COR-L47 (cell line): Measurements from ENCODE around the gene RAB9A.
A peak's percentile ranks its signal among the peaks of the same experiment; 100 is the strongest.
"Not testable (repeated sequence)": the region's sequence is repeated elsewhere in the genome, so short reads cannot be mapped to it uniquely, and the experiment has no call there.

Experiments
- DNase-seq: peaks from one replicate; lab custom pipeline; 2025; lab: John Stamatoyannopoulos, UW

RAB9A gene, protein sequence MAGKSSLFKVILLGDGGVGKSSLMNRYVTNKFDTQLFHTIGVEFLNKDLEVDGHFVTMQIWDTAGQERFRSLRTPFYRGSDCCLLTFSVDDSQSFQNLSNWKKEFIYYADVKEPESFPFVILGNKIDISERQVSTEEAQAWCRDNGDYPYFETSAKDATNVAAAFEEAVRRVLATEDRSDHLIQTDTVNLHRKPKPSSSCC

DNA sequence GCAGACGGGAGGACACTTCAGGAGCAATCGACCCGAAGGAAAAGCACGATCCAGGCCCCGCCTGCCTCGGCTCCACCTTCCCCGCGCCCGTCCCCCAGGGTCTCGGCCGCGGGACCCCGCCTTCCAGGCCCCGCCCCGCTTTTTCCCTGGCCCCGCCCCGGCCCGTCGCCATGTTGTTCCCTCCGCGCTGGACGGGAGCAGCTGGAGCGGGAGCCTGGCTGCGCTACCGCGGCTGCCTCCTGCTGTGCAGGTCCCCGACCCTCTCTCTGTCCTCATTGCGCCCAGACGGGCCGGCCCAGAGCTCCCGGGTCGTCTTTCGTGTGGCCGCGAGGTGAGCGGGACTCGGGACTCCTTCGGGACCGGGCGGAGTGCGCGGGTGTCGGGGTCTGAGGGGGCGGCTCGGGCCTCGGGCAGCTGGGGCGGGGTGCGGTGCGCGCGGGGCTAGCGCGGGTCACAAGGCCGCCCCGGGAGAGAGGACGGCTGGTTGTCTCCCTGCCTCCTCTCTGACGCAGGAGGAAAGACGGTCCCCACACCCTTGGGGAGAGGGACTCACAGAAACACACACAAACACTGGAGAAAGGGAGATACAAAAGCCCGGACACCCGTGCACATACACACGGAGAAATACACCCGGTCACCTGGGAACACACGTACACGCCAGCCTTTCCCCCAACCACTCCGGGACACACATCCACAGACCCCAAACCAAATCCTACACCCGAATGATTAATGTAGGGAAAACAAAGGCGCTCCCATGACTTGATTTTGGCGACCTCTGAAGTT lies at the start of gene RAB9A:
RAB9A (plus strand) TSS at position 171 of the 783 bp plus-strand sequence. CDS start 19,619 bp downstream, outside the sequence.
- peak; percentile 42 for DNase-seq

DNA sequence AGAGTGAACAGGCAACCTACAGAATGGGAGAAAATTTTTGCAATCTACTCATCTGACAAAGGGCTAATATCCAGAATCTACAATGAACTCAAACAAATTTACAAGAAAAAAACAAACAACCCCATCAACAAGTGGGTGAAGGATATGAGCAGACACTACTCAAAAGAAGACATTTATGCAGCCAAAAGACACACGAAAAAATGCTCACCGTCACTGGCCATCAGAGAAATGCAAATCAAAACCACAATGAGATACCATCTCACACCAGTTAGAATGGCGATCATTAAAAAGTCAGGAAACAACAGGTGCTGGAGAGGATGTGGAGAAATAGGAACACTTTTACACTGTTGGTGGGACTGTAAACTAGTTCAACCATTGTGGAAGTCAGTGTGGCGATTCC lies 47.2 kb upstream of the RAB9A start:
- DNase-seq: not testable (repeated sequence)

DNA sequence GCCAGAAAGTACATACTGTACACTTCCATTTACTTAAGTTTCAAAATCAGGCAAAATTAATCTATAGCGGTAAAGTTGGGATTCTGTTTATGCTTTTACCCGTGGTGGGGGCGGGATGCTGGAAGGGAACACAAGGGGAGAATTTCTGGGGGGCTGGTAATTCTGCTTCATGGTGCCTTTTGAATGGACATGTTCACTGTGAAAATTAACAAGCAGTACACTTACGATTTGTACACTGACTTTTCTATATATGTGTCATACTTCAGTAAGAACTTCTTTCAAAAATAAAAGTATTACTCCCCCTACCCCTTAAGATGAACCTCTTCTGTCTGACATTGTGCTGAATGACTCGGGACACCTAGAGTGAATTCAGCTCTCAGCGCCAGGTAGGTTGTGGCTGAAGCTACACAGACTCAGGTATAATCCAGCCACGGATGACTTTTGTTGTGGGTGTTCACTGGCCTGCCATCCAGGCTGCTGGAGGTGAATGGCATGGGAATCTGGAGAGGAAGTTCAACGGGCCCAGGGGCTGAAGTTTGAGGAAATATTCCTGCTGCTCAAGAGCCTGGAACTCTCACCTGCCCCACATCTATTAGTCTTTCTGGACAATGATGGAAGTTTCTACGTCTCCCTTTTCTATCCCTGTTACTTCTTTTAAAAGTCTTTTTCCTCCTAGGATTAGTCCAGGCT lies 43.3 kb upstream of the RAB9A start:
- no peak for DNase-seq

- DNase-seq: peak; percentile 22
Observed at GRCh38 chrX:13646154-13646549, 42.8 kb upstream of the RAB9A start.

DNA sequence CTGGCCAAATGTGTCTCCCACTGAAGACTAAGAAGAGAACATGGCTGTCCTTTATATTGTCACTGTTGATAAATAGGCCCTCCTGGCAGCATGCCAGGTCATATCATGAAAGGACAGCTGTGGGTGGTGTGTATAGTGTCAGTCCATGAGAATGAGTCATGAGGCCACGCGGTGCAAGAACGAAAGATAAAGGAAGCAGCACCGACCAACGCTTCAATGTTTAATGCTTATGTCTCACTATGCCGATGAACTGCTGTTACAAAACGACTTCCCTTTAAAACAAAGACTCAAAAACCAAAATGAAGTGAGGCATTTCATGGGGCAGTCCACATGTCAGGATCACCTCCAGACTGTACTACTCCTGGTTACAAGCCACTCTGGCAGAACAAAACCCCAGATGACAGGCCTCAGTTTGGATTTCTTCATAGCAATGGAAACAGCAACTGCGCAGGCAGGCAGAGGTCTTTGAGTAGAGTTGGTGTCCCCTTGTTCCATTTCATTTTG lies 41.2 kb upstream of the RAB9A start:
- DNase-seq: peak; percentile 58

GRCh38 chrX:13648336-13648735 lies 40.6 kb upstream of the RAB9A start:
- DNase-seq: not testable (repeated sequence)

GRCh38 chrX:13649838-13650237 lies 39.1 kb upstream of the RAB9A start:
- DNase-seq: no peak

DNA sequence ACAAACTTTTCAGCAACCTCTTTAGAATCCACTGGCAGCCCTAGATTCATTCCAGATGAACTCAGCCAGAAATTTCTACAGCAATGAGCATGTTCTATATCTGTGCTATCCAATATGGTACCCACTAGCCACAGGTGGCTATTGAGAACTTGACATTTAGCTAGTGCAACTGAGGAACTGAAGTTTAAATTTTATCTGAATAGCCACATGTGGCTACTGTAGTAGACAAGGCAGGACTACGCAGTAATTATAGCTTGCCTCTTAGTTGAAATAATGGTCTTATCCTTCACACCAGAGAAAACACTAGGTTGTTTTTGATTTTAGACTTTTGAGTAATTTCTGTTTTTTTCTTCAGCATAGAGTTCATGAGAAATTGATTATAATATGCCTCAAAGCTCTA lies 38.6 kb upstream of the RAB9A start:
- DNase-seq: no peak

- DNase-seq: no peak
Observed at GRCh38 chrX:13651150-13651549, 37.8 kb upstream of the RAB9A start.

DNA sequence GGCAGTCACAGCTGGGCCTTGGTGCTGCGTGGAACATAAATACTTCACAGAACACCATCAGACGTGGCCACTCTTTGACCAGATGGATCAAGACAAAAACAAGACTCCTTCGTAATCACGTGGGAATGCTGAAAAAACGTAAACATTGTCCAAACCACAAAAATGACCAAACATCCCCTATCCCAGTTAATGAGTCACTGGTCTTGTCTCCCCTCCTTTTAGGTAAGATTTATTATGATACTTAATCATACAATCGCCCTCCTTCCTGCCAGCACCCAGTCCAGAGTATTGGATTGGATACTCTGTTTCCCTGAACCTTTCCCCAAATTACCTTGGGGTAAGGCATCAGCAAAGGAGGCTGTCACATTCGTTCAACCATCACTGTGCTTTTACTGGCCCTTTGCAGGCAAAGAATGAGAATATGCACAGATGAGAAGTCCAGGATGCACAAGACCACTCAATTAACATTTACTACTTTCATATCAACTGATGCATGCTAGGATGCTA lies 36.6 kb upstream of the RAB9A start:
- DNase-seq: no peak

- peak; percentile 93 for DNase-seq
Observed at GRCh38 chrX:13652850-13653693, 35.9 kb upstream of the RAB9A start, which contains the start of gene TCEANC. TCEANC (plus strand) TSS chrX:13653141; CDS start chrX:13662509, 9,368 bp downstream.

- no peak for DNase-seq
Observed at GRCh38 chrX:13654116-13654515, 34.8 kb upstream of the RAB9A start.

DNA sequence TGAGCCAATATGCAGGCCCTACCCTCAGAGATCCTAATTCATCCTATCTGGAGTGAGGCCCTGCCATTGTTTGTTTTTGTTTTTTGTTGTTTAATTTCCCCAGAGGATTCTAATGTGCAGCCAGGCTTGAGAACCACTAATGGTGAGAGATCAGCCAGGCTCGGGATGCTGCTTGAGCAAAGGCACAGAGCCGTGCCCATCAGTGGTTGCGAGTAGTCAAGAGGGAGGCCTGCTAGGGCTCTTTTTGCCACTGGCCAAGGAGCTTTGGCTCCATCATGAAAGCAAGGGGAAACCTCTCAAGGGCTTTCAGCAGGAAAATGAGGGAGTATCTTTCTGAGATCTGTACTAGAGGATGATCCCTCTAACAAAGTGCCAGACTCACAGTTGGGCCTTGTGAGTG lies 33.3 kb upstream of the RAB9A start:
- DNase-seq: no peak

DNA sequence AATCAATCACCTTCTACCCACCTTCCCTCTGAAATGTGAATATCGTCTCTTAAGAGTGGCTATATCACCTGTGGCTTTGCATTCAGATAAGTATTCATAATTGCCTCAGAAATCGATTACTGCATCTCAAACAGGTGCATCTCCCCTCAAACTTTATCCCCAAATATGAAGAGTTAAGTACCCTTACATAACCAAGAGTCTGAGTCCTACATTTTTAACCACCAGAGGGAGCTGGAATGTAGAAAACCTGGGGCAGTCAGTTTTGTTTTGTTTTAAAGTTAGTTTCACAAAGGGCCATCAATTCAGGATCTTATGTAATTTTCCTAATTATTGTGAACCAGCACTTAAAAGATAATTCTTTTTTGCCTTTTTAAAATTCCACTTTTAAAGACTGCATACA lies 30.3 kb upstream of the RAB9A start:
- no peak for DNase-seq

DNA sequence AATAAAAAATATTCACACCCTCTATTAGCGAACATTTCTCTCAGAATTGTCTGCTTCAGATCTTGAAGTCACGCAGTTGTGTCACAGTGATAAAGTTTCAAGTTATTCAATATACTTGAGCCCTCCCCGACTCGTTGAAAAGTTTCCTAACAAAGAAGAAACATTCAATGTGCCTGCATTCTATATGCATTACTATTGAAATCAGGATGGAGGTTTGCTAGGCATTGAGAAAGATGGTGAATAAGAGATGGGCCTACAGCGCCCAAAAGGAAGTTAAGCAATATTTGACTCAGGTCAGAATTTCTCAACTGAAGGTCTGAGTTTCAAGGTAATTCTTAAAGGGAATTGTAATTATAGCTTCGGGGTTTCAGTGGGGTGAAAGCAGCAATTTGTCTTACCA lies 29.9 kb upstream of the RAB9A start:
- DNase-seq: no peak

DNA sequence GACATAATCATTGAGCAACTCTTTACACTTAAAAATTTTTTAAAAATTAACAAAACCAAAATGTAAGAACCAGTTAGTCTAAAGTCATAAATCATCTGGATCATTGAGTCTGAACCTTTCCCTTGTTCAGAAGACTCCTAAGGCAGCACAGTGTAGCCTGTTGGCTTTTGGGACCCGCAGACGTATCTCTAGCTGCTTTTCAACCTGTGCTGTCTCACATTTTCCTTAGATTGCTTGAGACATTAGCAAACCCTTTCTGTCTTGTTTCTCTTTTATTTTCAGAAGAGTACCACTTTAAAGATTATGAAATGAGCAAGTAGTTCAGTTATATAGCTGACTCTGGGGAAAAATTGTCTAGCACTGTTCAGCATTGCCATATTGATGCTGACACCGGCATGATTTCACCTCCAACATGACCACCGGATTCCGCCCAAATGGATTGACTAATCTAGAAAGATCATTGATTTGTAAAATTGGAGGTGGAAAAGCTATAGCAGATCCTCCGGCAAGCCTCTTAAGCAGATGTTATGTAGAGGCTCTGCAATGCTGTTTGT lies 27.1 kb upstream of the RAB9A start:
- no peak for DNase-seq

DNA sequence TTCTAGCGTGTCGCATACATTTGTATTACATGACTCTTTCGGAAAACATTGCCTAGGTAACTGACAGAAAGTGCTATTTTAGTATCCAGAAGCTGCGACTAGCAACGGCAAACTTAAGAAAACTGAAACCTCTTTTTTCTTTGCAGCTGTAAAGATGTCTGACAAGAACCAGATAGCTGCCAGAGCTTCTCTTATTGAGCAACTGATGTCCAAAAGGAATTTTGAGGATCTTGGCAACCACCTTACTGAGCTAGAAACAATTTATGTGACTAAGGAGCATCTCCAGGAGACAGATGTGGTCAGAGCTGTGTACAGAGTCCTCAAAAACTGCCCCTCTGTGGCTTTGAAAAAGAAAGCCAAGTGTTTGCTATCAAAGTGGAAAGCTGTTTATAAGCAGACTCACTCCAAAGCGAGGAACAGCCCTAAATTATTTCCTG lies 26.6 kb upstream of the RAB9A start:
- DNase-seq: no peak

DNA sequence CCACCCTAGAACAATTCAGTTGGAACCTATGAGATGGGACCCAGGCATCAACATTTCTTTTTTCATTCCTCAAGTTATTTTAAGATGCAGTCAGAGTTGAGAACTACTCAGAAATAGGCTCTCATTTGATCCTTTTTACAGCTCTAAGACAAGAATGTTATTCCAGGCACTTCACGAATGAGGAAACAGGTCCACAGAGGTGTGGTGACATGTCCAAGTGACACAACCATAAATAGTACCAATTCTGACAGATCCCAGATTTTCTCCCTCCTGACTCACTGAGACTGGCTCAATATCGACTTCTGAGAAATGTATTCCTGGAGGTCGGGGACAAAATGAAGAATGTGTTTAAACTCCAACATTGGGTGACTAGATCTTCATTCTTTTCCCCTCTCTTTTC lies 24.9 kb upstream of the RAB9A start:
- DNase-seq: no peak

DNA sequence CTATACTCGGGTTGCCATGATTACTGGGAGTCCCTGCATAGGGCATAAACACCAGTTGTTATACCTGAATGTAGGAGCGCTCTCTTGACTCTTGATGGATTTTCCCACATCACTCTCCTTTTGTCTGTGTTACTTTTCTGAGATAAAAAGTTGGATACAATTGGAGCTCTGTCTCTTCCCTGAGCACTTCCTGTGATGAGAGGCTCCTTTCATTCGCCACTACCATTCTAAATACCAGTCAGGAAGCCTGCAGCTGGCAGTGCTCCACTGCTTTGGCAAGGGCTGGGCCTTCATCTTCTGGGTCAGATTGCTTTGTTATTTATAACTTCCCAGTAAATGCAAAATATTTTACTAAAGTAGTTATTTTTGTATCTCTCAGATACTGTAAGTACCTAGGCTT lies 22.1 kb upstream of the RAB9A start:
- no peak for DNase-seq

GRCh38 chrX:13667919-13668318 lies 21.0 kb upstream of the RAB9A start:
- DNase-seq: no peak

DNA sequence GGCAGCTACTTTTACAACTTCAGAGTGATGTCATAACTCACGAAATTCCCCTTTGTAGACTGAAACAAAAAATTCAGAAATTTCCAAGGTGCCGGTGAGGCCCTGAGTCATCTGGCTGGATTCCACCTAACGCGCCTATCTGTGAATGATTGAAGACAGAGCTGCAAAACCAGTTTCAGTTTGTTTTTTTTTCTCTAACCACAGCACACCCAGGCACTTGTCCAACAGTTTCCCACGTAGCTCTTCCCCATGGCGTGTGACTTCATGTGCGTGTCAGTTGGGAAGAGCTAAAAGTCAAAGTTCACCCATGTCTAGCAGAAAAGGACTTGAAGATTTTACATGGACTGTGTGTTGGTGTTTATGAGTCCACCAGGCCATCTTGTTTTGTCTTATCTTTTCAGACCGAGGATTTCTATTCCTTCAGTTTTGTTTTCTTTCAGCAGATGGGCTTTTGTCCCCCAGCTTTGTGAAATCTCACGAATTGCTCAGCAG lies 19.6 kb upstream of the RAB9A start:
- DNase-seq: peak; percentile 38
